Vagina (tissue), 2 donors: ENCODE data around the gene RCC2.

ENCODE experiments used
- CTCF ChIP-seq, 3 experiments: fragments of 450-650 bp in 2 of 3; fragments of 200-600 bp in 1 of 3; sonication (generic) in 1 of 3; IDR thresholded peaks; one replicate each; pipeline ENCODE4 v1.5.1; 2017 to 2019; ENCODE audit warnings: antibody characterized with exemption in 3 of 3, mild to moderate bottlenecking in 2 of 3, moderate library complexity in 2 of 3
- POLR2A ChIP-seq, 2 donors: fragments of 450-650 bp; IDR thresholded peaks; one replicate each; pipeline ENCODE4 v1.6.1; 2017; ENCODE audit warnings: antibody characterized with exemption in 2 of 2, mild to moderate bottlenecking in 2 of 2, moderate library complexity in 2 of 2
- POLR2AphosphoS5 ChIP-seq, 2 donors: sonication (generic); formaldehyde crosslinking; IDR thresholded peaks; one replicate each; pipeline ENCODE4 v1.9.0; 2017; ENCODE audit warnings: antibody characterized with exemption in 2 of 2, mild to moderate bottlenecking in 2 of 2, low read depth in 1 of 2; ENCODE audit not compliant: insufficient read depth in 1 of 2

GRCh38 chr1:17404820-17405219 lies 34.7 kb downstream of the RCC2 start:
- TF ChIP-seq POLR2AphosphoS5 (IDR thresholded peaks at IDR 0.05; ENCODE audit: insufficient read depth in 1 of 2, low read depth in 1 of 2) (no peak), CTCF (IDR thresholded peaks at IDR 0.05) (no peak), POLR2A (IDR thresholded peaks at IDR 0.05) (no peak)
